ENCODE measurements around the gene CACNA1G.

The CACNA1G gene

DNA sequence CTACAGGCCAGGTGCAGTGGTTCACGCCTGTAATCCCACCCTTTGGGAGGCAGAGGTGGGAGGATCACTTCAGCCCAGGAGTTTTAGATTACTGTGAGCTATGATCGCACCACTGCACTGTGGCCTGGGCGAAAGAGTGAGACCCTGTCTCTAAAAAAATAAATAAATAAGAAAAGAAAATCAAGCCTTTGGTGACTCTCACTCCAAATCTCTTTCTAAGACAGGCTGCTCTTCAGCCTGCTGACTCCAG is 75.1 kb downstream of the CACNA1G start:
- no peak for DNase-seq

DNA sequence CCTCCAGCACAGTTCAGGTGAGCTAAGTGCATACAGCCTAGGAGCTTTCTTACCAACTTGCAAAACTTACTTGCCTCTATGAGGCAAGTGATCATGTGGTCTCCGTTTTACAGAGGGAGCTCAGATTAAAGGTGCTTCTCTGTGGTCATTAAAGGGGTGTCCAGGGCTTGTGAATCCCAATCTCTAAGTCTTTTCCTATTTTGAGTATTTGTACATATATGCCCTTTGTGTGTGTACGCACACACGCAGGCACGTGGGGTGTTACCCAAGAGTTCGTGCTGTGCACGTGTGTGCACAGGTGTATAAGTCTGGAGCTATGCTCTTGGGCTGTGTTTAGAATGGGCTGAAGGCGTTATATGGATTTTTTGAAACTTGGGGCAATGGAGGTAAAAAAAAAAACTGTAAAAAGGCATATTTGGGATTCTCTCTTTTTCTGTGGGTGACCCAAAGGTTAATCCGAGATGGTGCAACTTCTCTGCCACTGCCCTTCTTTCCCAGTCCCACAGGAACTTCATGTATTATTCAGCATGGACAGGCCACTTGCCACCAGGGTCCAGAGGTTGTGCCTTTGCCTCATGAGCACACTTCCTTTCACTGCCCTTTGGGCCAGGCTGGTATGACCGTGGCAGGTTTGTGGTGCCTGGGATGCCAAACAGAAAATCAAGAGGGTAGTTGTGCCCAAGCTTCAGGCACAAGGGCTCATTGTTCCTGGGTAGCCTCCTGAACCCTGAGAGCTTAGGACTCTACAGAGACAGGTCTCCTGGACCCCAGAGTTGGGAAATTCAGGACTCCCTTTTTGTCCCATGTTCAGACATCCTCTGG is 75.7 kb downstream of the CACNA1G start:
- DNase-seq: no peak

DNA sequence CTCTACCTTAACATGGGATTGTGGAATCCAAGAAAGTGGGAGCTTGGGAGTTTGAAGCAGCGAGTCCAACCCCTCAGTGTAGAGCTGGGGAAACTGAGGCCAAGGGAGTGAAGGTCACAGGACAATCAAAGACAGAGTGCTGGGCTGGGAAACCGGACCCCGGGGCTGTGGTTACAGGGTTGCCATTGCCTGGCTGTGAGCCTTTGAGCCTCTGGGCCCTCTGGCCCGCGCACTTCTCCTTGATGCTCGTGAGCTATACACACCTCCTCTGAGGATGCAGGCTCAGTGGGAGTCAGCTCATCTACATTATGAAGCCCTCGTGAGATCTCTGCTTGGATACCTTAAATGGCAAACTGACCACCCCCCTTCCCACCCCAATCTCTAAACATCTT is 76.3 kb downstream of the CACNA1G start:
- DNase-seq: no peak

DNA sequence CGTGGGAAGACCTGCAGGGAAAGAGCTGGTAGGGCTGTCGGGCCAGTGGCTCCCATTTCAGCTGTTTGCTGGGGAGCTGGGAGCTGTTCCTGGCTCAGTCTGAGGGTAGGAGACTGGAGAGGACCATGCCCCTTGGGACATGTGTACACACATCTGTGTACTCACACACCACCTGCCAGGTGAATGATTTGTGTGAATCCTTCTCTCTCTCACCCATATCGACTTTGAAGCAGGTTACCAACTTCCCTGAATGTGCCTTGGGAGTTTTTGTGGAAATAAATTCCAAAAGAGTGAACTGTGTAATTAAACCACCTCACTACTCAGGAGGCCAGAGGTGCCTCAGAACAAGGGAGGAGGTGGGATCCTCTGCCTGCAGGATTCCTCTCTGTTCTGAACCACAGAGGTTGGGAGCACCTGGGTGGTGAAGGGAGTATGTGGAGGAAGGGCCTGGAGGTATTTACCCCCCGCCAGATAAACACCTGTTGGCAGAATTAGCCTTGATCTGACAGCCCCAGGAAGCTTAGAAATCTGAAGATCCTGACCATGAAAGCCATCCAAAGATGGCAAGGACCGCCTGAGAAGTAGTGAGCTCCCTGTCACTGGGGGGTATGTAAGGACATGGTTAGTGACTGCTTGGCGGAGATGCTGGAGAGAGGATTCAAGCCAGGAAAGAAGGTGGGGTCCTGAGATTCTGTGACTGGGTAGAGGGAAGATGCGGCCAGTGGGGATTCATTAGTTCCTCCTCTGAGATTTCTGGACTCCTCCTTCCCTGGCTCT is 77.5 kb downstream of the CACNA1G start:
- DNase-seq: no peak

DNA sequence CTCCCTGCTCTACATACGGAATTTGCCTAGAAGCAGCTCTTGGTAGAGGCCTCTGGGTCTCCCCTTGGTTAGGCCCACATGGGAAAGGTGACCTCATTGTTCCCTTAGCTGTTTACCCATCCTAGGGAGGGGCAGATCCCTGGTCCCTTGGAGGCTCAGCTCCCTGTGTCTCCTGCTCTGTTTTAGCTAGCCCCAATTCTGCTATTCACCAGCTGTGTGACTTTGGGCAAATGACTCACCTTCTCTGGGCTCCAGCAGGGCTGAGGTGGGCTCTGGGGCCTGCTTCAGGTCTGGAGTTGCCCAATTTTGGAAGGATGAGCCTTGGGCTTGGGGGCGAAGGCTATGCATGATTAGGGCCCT is 78.1 kb downstream of the CACNA1G start:
- no peak for DNase-seq

DNA sequence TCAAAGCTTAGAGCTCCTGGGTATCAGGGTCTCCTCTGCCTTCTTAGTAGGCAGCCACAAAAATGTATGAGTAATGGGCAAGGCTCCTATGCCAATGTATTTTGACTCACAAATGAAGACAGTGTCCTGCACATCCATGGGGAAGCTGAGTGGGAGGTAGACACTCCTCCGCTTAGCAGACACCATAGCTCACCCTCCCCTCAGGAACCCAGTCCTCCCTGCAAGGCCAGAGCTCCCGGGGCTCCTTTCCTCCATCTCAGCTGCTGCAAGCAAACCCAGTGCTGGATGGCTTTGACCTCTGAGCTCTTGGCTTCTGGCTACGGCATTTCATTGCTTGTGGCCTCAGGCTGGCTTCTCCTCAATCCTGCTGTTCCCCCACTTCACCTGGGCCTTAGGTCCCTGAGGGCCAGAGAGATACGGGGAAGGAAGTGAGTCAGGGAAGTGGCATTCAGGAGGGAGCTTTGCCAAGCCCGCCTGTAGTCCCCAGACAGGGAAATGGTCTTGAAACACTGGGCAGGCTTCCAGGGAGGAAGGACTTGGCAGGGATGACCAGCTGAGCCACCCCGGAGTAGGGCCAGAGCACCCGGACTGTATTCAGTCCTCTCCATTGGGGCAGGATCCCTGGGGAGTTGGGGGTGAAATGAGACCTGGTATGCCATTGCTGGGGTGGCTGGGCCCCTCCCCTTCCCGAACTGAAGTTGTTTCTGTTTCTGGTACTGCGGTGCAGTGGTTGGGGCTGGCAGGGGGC is 78.6 kb downstream of the CACNA1G start:
- DNase-seq: no peak

DNA sequence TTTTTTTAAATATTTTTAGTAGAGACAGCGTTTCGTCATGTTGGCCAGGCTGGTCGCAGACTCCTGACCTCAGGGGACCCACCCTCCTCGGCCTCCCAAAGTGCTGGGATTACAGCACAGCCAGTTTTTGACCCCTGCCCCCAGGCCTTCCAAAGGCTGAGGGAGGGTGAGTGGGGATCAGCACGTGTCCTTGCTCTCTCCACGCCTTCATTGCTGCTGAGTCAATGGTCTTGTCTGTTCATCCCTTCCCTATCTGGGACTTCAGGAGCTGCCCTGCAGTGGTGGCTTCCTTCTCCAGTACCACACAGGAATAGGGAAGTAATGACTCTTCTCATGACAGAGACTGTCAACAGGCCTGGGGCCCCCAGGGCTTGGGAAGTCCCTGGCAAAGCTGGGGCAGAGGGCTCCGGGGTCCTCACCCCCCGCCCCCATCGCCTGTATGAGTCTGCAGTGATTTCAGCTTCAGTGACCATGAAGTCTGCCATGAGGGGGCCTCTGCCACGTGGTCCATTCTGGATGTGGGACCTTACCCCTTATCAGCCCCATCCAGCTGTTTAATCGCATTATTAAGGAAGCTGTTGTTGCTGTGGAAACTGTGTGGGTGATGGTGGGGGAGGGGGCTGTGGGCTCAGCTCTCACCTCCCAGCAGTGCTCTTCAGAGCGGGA is 80.3 kb downstream of the CACNA1G start:
- DNase-seq: no peak

DNA sequence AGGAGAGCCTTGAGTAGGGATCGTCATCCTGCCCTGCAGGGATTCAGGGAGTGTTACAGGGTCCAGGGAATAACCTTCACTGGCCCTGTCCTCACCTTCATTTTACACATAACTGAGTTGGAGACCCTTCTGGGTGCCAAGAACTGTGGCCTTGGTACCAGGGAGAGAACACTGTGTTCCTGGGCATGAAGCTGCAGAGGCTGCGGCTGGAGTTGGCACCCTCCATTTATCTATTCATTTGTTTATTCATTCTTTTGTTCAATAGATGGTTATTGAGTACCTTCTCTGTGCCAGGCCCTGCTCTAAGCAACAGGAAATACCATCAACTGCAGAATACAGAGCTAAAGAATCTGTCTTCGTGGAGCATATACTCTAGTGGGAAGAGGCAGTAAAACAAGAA is 80.8 kb downstream of the CACNA1G start:
- no peak for DNase-seq

DNA sequence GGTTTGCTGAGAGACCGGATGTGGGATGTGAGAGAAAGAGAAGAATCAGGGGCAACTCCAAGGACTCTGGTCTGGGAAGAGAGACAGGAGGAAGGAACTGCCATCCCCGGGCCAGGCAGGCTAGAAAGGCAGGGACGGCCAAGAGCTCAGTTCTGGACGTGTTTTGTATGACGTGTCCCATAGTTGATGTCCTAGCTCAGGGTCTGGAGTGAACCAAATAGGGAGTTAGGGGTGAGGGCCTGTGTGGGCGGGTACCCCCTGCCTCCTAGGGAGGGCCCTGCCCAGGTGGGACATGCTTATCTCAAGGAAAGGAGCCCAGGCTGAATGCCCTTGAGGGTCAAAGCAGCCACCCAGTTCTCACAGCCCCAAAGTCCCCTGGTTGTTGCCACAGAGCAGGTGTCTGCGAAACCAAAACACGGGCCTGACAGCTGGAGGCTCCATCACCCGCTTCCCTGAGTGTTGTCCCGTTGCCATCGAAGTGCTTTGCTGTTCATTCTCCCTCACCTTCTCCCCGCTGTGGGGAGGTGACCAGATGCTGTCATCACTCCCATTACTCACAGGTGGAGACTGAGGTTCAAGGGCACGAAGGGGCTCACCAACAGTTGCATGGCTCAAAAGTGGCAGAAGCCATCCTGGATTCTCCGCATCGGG is 81.7 kb downstream of the CACNA1G start:
- DNase-seq: no peak

DNA sequence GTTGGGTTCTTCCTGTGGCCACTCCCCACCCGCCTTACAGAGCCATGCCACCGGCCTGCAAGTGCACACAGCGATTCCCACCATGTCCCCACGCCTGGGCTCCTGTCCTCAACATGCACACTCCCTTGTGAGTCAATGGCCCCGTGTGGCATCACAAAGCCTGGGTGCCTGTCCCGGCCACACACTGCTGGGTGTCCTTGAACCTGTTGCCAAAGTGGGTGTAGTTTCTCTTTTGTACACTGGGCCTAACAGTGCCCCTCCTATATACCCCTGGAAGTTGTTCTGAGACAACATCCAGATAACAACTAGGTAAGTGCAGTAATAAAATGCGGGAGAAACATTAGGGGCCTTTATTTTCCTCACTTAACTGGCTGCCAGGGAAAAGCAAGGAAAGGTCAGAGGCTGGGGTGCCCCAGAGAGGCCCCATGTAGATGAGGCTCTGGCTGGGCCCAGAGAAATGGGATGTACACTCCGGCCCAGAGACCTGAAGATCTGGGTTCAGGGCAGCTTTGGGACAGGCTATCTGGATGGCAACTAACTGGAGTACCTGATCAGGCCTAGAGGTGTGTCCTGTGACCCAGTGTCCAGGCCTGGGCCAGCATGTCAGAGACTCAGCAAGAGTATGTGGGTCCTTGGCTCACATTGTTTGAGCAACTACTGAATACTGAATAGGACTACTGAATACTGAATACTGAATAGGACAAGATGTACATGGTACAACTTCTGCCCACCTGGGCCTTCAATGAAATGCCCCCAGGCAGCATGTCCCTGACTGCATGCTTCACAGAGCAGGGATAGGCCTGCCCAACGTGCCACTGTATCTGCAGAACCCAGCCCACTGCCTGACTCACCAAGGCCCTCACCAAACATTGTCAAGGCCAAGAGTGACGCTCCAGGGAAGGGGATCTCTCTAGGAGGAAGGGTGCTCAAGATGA is 82.5 kb downstream of the CACNA1G start:
- DNase-seq: no peak

DNA sequence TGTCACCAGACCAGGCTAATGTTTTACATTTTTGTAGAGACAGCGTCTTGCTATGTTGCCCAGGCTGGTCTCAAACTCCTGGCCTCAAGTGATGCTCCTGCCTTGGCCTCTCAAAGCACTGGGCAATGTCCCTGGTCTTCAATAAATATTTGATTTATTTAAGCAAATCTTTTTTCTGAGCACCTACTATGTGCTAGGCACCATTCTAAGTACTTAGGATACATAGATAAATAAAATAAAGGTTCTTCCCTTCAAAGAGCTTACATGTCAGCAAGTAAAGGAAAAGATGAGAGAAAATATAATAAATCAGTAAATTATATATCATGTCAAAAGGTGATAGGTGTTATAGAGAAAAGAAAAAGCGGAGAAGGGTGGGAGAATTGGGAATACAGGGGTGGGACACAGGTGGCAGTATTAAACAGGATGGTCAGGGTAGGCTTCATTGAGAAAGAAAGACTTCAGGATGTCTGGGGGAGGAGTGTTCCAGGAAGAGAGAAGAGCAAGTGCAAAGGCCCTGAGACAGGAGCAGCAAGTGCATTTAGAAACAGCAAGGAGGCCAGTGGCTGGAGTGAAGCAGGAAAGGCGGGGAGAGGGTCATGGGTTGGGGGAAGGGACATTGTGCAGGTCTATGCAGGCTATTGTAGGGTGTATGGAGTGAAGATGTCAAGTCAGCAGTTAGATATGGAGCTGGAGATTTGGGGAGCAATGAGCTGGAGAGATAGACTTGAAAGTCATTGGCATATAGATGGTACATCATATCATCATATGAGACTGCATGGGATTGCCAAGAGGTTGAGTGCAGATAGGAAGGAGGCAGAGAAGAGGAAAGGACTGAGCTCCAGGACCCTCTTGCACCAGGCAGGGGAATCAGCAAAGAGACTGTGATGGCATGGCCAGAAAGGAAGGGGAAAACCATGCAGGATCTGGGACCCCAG is 85.5 kb downstream of the CACNA1G start:
- DNase-seq: no peak

DNA sequence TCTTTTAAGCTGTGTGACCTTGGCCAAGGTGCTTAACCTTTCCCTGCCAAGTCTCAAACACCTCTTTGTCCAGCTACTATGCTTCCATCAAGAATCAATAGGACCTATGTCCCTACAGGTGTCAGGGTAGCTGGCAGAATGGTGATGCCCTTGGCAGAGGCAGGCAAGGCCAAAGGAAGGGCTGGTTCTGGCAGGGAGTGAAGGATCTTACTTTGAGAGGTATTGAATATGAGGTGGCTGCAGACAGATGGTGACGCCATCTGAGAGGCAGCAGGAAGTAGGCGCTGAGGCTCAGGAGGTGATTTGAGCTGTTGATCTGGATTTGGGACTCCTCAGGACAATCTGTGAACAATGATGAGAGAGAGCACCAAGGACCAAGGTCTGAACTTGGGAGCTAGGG is 86.7 kb downstream of the CACNA1G start:
- no peak for DNase-seq

DNA sequence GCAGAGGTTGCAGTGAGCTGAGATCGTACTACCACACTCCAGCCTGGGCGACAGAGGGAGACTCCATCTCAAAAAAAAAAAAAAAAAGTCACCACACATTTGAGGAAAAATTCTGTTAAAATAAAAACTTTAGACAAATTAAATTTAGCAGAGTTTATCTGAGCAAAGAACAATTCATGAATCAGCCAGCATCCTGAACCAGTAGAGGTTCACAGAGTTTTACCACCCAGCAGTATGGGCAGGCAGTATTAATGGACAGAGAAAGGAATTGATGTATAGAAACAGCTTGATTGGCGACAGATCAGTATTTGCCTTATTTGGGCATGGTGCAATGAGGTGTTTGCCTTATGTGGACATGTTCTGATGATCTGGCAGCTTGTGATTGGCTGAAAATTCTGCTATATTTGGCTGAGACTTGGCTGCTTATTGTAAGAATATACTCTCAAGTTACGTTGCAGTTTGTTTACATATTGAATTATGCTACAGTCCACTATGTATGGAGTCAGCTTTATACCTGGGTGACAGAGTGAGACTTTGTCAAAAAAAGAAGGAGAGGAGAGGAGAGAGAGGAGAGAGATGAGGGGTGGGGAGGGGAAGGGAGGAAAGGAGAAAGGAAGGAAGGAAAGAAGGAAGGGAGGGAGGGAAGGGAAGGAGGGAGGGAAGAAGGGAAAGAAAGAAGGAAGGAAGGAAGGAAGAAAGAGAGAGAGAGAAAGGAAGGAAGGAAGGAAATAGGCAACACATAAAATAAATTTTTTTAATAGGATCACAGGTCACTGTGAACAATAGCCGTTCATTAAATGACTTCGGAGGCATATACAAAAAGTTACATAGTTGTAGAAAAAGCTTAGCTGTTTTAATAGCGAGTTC is 88.8 kb downstream of the CACNA1G start:
- no peak for DNase-seq

DNA sequence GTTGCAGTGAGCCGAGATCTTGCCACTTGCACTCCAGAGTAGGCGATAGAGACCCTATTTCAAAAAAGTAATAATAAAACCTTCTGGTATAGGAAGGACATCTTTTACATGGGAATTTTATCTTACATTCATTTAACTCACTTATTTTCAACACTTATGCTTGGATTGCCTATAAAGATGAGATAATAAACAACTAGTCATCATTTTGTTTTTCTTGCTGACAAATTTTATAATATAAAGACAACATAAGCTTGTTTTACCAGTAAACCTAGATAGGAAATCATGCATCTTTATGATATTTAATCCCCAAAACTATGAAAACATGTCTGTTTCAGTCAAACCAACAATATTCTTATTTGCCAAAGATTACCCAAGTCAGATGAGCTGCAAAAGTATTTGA is 91.1 kb downstream of the CACNA1G start:
- DNase-seq: no peak

DNA sequence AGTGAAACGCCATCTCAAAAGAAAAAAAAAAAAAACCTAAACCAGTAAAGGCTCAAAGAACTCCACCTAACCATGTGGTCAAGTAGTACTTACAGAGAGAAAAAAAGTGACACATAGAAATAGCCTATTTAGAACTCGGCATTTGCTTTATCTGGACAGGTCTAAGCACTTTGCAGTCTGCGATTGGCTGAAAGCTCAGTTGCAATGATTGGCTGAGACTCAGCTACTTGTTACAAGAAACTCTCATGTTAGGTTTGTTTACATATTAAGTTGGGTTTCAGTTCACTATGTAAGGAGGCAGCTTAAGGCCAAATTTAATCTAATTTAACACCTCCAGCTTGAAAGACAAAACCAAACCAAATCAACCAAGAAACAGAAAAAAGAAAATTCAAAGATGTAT is 93.2 kb downstream of the CACNA1G start:
- DNase-seq: no peak

DNA sequence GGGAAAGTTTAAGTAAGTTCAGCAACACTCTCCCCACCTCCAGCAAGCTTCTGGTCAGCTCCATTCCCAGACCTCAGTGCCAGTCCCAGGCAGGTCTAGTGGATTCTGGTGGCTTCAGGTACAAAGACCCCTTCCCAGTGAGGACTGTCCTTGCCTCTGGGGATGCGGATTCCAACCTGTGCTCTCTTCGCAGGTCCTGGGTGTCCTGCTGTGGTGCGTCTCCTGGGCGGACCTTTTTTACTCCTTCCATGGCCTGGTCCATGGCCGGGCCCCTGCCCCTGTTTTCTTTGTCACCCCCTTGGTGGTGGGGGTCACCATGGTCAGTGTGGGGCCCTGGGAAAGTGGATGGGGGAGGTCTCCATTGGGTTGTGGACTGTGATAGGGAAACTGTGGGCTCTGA is 96.0 kb downstream of the CACNA1G start:
- no peak for DNase-seq

DNA sequence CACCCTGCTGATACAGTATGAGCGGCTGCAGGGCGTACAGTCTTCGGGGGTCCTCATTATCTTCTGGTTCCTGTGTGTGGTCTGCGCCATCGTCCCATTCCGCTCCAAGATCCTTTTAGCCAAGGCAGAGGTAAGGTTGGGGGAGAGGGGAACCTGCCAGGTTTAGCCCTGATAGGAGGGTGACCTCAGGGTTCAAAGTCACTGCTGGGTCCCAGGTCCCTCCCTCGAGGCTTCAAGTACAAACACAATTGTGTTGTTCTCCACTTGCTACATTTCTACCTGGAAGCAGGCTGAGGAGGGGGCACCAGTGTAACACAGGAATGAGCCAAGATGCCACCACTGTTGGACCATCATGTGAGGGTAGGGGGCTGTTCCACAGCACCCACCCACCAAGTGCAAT is 96.5 kb downstream of the CACNA1G start:
- no peak for DNase-seq

DNA sequence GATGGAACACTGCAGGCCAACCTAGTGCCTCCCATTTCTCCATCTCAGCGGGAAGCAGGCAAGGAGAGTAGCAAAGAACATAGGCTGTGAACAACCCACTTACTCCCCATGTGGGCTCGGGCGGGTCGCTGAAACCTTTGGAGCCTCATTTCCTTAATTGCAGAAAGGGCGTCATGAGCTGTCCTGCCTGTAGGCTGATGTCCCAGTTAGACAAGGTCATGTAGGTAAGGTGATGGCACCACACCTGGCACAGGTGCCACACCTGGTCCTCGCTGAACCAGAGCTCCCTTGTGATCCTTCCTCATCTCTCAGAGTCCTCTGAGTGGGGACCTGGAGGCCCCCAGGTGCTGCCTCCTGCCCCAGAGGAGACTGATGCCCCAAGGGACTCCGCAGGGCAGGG is 97.1 kb downstream of the CACNA1G start:
- DNase-seq: no peak

DNA sequence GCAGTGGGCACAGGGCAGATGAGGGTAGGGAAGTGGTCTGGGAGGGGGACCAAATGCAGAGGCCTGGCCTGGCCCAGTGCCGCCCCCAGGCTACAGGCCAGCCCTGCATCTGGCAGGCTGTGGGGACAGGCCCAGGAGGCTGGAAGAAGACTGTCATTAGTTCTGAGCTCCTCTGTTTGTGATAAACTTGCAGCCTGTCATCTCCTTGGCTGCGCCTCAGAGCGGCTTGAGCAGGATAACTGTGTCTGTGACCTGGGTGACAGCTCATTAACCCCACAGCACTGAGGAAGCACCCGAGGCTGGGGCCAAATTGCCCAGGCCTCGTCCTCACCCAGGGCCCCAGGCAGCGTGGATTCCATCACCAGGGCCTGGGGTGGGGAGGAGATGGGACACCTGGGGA is 98.1 kb downstream of the CACNA1G start:
- DNase-seq: no peak

DNA sequence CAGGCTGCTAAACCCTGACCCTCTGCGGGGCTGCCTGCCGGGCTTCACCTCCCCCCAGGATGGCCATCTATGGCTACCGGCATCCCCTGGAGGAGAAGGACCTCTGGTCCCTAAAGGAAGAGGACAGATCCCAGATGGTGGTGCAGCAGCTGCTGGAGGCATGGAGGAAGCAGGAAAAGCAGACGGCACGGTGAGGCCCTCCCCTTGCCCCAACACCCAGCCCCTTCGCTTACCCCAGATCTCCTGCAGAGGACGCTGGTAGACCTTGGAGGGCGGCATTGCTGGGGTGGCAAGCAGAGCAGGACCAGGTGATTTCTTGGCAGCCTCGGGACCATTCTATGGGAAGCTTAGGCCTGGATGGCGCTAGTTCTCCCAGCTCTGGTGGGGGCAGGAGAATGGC is 98.7 kb downstream of the CACNA1G start:
- no peak for DNase-seq

Measured in activated CD4-positive, alpha-beta T cell treated with anti-CD3 and anti-CD28 coated beads, Interleukin-10, Interleukin-2, amounts not matched to agents 100 ng/mL and 50 ng/mL, durations not matched to agents 16 hours and 8 hours (primary cell).